OCI-LY7 (cell line): Measurements from ENCODE around the gene IZUMO2.

Experiments used
- CTCF ChIP-seq: fragments of 200-600 bp; sonication (generic); conservative IDR thresholded peaks from 2 replicates; pipeline ENCODE4 v1.5.1; 2014; ENCODE audit warnings: mild to moderate bottlenecking, antibody characterized with exemption, low read length, moderate library complexity, mixed read lengths
- EZH2phosphoT487 ChIP-seq: fragments of 200-600 bp; sonication (generic); IDR thresholded peaks from 2 replicates; pipeline ENCODE4 v1.6.1; 2018; ENCODE audit warnings: low read depth, borderline replicate concordance, mild to moderate bottlenecking, mixed run types, antibody characterized with exemption, low read length, moderate library complexity, mixed read lengths

- TF ChIP-seq CTCF (peak; percentile 64), EZH2phosphoT487 (no peak)
These were observed 7.5 kb downstream of the IZUMO2 start for GRCh38 chr19:50155520-50156109.
